Measurements from ENCODE around the gene CA7. TPM values are rescaled to one million over a fixed set of nuclear protein-coding genes. Genes with fewer than 3 reads are reported as not detected.

CA7 gene
- total RNA-seq, 4 donors from 2014 or later, result 0.33 TPM; not detected in 3

- Histone ChIP-seq H3K27ac (replicated peaks in 1 of 4) (peak overlapping the region; percentile 86 to 91 (median 90)), H3K4me1 (peaks cover 38 to 76% (median 70%) of the 10 kb centered on the region in 4 donors), H3K9me3 (no peaks in the 10 kb centered on the region), H3K36me3 (no peaks in the 10 kb centered on the region), H3K4me3 (no peak overlapping the region), H3K27me3 (no peaks in the 10 kb centered on the region)
- no peak for DNase-seq (ENCODE audit: extremely low spot score)
- intact Hi-C loops (cut with DNase I), result loop anchor here (5.0 kb wide), 1 partner anchor 258 kb away; the partner anchor contains the start of genes FBXL8 and TRADD
- TF ChIP-seq POLR2A (IDR thresholded peaks at IDR 0.05; ENCODE audit: low read depth) (no peak), POLR2AphosphoS5 (IDR thresholded peaks at IDR 0.05) (no peak), EP300 (IDR thresholded peaks at IDR 0.05) (no peak)
- TF ChIP-seq, protein P1, sequence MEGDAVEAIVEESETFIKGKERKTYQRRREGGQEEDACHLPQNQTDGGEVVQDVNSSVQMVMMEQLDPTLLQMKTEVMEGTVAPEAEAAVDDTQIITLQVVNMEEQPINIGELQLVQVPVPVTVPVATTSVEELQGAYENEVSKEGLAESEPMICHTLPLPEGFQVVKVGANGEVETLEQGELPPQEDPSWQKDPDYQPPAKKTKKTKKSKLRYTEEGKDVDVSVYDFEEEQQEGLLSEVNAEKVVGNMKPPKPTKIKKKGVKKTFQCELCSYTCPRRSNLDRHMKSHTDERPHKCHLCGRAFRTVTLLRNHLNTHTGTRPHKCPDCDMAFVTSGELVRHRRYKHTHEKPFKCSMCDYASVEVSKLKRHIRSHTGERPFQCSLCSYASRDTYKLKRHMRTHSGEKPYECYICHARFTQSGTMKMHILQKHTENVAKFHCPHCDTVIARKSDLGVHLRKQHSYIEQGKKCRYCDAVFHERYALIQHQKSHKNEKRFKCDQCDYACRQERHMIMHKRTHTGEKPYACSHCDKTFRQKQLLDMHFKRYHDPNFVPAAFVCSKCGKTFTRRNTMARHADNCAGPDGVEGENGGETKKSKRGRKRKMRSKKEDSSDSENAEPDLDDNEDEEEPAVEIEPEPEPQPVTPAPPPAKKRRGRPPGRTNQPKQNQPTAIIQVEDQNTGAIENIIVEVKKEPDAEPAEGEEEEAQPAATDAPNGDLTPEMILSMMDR (IDR thresholded peaks at IDR 0.05), result no peak
- WGBS, result 86% methylated on average over 2 of the region's 2 CpGs
These were observed 54.7 kb downstream of the CA7 start for GRCh38 chr16:66898933-66899309.

DNA sequence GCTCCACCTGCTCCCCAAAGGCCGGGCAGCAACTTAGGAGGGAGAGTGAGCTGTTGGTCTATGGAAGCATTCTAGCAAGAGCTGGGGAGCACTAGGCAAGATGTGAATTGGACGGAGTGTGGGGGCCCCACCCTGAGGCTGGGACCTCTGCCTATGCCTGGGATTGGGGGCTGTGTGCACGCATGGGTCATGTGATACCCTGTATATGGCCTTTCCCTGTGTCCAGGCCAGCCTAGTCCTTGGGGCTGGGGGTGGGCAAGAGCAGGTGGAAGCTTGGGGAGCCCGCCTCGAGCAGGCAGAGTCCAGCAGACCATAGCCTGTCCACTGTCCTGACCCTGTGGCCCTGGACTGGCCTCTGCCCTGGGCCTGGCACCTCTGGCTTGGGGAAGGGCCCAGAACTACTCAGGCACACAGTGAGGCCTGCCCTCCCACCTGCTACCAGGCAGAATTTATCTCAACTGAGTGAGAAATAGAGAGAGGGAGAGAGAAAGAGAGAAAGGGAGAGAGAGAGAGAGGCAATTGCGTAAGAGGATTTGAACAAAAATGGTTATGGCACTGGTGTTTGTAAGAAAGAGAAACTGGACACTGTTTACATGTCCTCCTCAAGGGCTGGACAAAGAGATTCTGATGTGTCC lies 55.2 kb downstream of the CA7 start:
- intact Hi-C loops (cut with DNase I), result loop anchor here (5.0 kb wide), 1 partner anchor 258 kb away; the partner anchor contains the start of genes FBXL8 and TRADD
- H3K36me3 ChIP-seq, result no peaks in the 10 kb centered on the region
- H3K27me3 ChIP-seq, result no peaks in the 10 kb centered on the region
- peak overlapping the region; percentile 86 to 91 (median 90) for H3K27ac ChIP-seq (replicated peaks in 1 of 4)
- DNase-seq (ENCODE audit: extremely low spot score), result no peak
- H3K9me3 ChIP-seq, result no peaks in the 10 kb centered on the region
- no peak overlapping the region for H3K4me3 ChIP-seq
- TF ChIP-seq POLR2AphosphoS5 (IDR thresholded peaks at IDR 0.05) (no peak), EP300 (IDR thresholded peaks at IDR 0.05) (no peak), POLR2A (IDR thresholded peaks at IDR 0.05; ENCODE audit: low read depth) (no peak)
- TF ChIP-seq, protein P1 (IDR thresholded peaks at IDR 0.05), result no peak
- H3K4me1 ChIP-seq, result peaks cover 38 to 81% (median 75%) of the 10 kb centered on the region in 4 donors
- WGBS, result 69% methylated on average over 4 of the region's 6 CpGs

DNA sequence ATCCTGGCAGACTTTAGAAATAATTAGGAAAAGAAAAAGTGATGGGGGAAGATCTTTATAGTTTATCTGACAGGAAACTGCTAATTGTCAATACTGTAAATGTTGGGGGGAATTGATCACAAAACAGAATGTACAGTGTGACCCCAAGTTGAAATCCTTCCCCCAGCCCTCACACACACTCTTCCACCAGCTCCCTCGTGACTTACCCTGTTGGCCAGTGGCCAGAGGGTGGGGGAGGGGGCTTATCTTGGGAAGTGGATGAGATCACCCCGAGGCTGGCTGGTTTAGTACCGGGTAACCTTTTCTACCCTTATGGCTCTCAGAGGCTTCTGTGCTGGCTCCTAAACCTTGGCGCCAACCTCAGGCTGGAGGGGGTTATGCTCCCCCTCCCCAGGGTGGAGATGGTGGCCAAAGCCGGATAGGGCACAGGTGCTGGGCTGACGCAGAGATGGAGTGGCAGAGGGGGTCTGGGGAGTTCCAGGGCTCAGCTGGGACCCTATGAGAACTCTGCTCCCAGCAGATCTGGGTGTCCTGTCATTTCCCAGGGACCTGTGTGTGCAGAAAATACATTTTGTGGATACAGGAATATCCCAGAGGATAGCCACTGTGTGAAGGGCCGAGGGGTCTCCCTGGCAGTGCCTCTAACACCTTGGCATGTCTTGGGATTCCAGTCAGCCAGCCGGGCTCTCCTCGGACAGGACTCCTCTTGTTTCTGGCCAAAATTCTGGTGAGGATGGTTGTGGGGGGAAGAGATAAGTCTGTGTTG lies 55.9 kb downstream of the CA7 start:
- Histone ChIP-seq H3K27me3 (no peaks in the 10 kb centered on the region), H3K4me3 (no peak overlapping the region), H3K9me3 (no peaks in the 10 kb centered on the region), H3K36me3 (no peaks in the 10 kb centered on the region), H3K4me1 (peaks cover 38 to 88% (median 81%) of the 10 kb centered on the region in 4 donors), H3K27ac (replicated peaks in 1 of 4) (peak overlapping the region; percentile 86 to 91 (median 90))
- TF ChIP-seq, protein P1 (IDR thresholded peaks at IDR 0.05), result no peak
- TF ChIP-seq POLR2A (IDR thresholded peaks at IDR 0.05; ENCODE audit: low read depth) (no peak), EP300 (IDR thresholded peaks at IDR 0.05) (no peak), POLR2AphosphoS5 (IDR thresholded peaks at IDR 0.05) (peak; percentile 71 to 74)
- intact Hi-C loops (cut with DNase I), result loop anchor here (5.0 kb wide), 1 partner anchor 257 kb away; the partner anchor contains the start of genes FBXL8 and TRADD
- DNase-seq (ENCODE audit: extremely low spot score), result no peak
- 22% methylated on average over 8 of the region's 9 CpGs for WGBS

DNA sequence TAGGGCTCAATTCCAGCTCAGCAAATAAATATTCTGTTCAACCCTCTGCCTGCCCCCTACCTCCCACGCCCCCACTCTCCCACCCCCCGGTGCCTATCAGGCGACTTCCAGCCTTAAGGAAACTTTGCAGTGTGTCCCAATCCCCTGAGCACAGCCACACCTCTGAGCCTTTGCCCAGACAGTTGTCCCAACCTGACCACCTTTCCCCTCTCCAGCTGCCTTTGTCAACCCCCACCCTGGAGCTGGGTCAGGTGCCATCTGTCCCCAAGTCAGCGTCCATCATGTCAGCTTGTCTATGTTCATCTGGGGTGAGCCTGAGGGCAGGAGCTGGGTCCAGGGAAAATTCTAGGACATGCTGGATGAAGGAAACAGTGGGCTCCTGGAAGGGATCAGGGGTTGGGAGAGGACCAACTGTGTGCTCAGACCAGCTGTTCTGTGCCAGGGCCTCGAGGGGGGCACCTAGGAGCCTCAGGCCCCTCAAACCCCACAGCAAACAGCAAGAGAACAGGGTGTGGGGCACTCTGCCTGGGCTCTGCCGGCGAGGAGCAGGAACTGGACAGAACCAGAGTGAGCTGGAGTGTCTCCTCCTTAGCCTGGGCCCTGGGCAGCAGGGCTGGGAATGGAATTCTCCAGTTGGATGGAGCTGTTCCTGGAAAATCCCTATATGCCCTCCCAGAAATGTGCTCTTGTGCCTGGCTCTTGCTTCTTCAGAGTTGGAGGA lies 56.7 kb downstream of the CA7 start:
- no peak for DNase-seq (ENCODE audit: extremely low spot score)
- TF ChIP-seq, protein P1 (IDR thresholded peaks at IDR 0.05), result no peak
- TF ChIP-seq POLR2A (IDR thresholded peaks at IDR 0.05; ENCODE audit: low read depth) (no peak), EP300 (IDR thresholded peaks at IDR 0.05) (no peak), POLR2AphosphoS5 (IDR thresholded peaks at IDR 0.05) (peak in 1 of 2 donors; percentile 78)
- Histone ChIP-seq H3K9me3 (no peaks in the 10 kb centered on the region), H3K4me3 (no peak overlapping the region), H3K36me3 (no peaks in the 10 kb centered on the region), H3K4me1 (peaks cover 46 to 88% (median 86%) of the 10 kb centered on the region in 4 donors), H3K27me3 (no peaks in the 10 kb centered on the region), H3K27ac (replicated peaks in 1 of 4) (peak overlapping the region; percentile 86 to 91 (median 90))
- WGBS, result 41% methylated on average over 7 of the region's 7 CpGs
- intact Hi-C loops (cut with DNase I), result no loop called here
